Hepatocyte (in vitro differentiated cells): ENCODE data around the gene TMPRSS7. TPM values are rescaled to one million over a fixed set of nuclear protein-coding genes. Genes with fewer than 3 reads are reported as not detected.

Experiments used
- DNase-seq: peaks from one replicate; pipeline ENCODE4 v3.0.0-alpha.2; 2016; ENCODE audit warnings: low spot score
- H2AFZ ChIP-seq: fragments of 200-600 bp; sonication (generic); 2 replicates; pipeline ENCODE4 v1.6.0; 2016; ENCODE audit warnings: antibody characterized with exemption, mild to moderate bottlenecking
- H3K27ac ChIP-seq: fragments of 200-600 bp; sonication (generic); 2 replicates; pipeline ENCODE4 v1.5.1; 2016; ENCODE audit warnings: mild to moderate bottlenecking
- H3K27me3 ChIP-seq: fragments of 200-600 bp; sonication (generic); 2 replicates; pipeline ENCODE4 v1.6.1; 2016
- H3K36me3 ChIP-seq: fragments of 200-600 bp; sonication (generic); replicated peaks from 2 replicates; pipeline ENCODE4 v1.5.1; 2016; ENCODE audit warnings: low read depth; ENCODE audit not compliant: insufficient read depth
- H3K4me1 ChIP-seq: fragments of 200-600 bp; sonication (generic); 2 replicates; pipeline ENCODE4 v1.5.1; 2016; ENCODE audit warnings: mild to moderate bottlenecking, moderate library complexity; ENCODE audit not compliant: insufficient read depth
- H3K4me2 ChIP-seq: fragments of 200-600 bp; sonication (generic); 2 replicates; pipeline ENCODE4 v1.6.0; 2016
- H3K4me3 ChIP-seq: fragments of 200-600 bp; sonication (generic); 2 replicates; pipeline ENCODE4 v1.5.1; 2016; ENCODE audit warnings: mild to moderate bottlenecking
- H3K79me2 ChIP-seq: fragments of 200-600 bp; sonication (generic); 2 replicates; pipeline ENCODE4 v1.6.0; 2017; ENCODE audit warnings: mild to moderate bottlenecking
- H3K9me2 ChIP-seq: fragments of 200-600 bp; sonication (generic); replicated peaks from 2 replicates; pipeline ENCODE4 v1.6.0; 2017; ENCODE audit warnings: mild to moderate bottlenecking; ENCODE audit not compliant: insufficient read depth
- H3K9me3 ChIP-seq: fragments of 200-600 bp; sonication (generic); 2 replicates; pipeline ENCODE4 v1.5.1; 2016; ENCODE audit warnings: low read depth, mild to moderate bottlenecking
- H4K20me1 ChIP-seq: fragments of 200-600 bp; sonication (generic); 2 replicates; pipeline ENCODE4 v1.6.0; 2016; ENCODE audit warnings: mild to moderate bottlenecking; ENCODE audit not compliant: insufficient read depth, poor library complexity, severe bottlenecking
- CTCF ChIP-seq: fragments of 200-600 bp; sonication (generic); IDR thresholded peaks from 2 replicates; pipeline ENCODE4 v1.5.1; 2016; ENCODE audit warnings: antibody characterized with exemption, mild to moderate bottlenecking; ENCODE audit not compliant: poor library complexity
- EZH2 ChIP-seq: fragments of 200-600 bp; sonication (generic); IDR thresholded peaks from 2 replicates; pipeline ENCODE4 v1.6.1; 2016; ENCODE audit warnings: antibody characterized with exemption, mild to moderate bottlenecking, borderline replicate concordance
- EZH2phosphoT487 ChIP-seq: fragments of 200-600 bp; sonication (generic); IDR thresholded peaks from one replicate; pipeline ENCODE4 v1.6.1; 2018; ENCODE audit warnings: antibody characterized with exemption, mild to moderate bottlenecking, low read depth, moderate library complexity; ENCODE audit not compliant: unreplicated experiment, severe bottlenecking
- WGBS: methylation state at CpG from one replicate; pipeline ENCODE4 v1.1.6; 2016; ENCODE audit warnings: low lambda C conversion rate; ENCODE audit errors: missing lambda C conversion rate; 5-methylcytosine and 5-hydroxymethylcytosine counted together
- polyA plus RNA-seq: library from polyadenylated mRNA; unstranded; fragments of >200 nt; fragmentation: Nextera tagmentation; extraction: Ambion mirVana; gene quantifications from 2 replicates; pipeline ENCODE4 v1.2.1, GENCODE V29; 2016
- total RNA-seq: library from RNA; depleted of rRNA; stranded (reverse); fragments of >200 nt; gene quantifications from 2 replicates; pipeline ENCODE4 v1.2.3, GENCODE V29; 2014

The TMPRSS7 gene
- total and polyA plus RNA-seq, 2 experiments from 2014 or later, result 0.06 TPM; not detected in 1

GRCh38 chr3:112038863-112039262 is 4.3 kb downstream of the TMPRSS7 start:
- Histone ChIP-seq H3K27me3 (no peaks in the 10 kb centered on the region), H3K27ac (no peak overlapping the region), H3K36me3 (no peaks in the 10 kb centered on the region), H2AFZ (no peak overlapping the region), H3K4me2 (no peak overlapping the region), H3K9me3 (no peaks in the 10 kb centered on the region), H3K4me3 (no peak overlapping the region), H3K9me2 (no peaks in the 10 kb centered on the region), H3K79me2 (no peaks in the 10 kb centered on the region), H4K20me1 (no peaks in the 10 kb centered on the region), H3K4me1 (no peaks in the 10 kb centered on the region)
- DNase-seq, result no peak
- WGBS, result 72% methylated on average over 3 of the region's 3 CpGs
- TF ChIP-seq EZH2phosphoT487, result no peak
- no peak for TF ChIP-seq EZH2
- TF ChIP-seq CTCF, result no peak

DNA sequence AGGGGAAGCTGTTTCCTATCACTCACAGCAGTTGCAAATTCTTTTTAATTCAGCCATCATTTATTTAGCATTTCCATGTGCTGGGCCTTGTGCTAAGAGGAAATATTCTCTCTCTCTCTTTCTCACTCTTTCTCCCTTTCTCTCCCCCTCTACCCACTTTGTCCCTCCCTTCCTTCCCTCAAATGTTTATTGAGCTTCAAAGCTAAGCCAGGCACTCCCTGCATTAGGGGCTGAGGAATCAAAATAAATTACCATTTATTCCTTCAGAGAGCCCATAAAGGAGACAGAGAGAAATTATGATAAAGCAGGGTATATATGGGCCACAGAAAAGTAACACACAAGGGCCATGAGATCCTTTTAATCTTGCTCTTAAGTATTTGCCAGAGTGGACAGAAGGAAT is 6.8 kb downstream of the TMPRSS7 start:
- no peak overlapping the region for H3K4me2 ChIP-seq
- H3K27ac ChIP-seq, result no peak overlapping the region
- H2AFZ ChIP-seq, result no peak overlapping the region
- no peaks in the 10 kb centered on the region for H3K9me3 ChIP-seq
- H3K4me1 ChIP-seq, result no peaks in the 10 kb centered on the region
- no peaks in the 10 kb centered on the region for H3K9me2 ChIP-seq
- TF ChIP-seq EZH2 (no peak), EZH2phosphoT487 (no peak), CTCF (no peak)
- no peaks in the 10 kb centered on the region for H3K27me3 ChIP-seq
- no peak overlapping the region for H3K4me3 ChIP-seq
- no peaks in the 10 kb centered on the region for H4K20me1 ChIP-seq
- DNase-seq, result no peak
- no peaks in the 10 kb centered on the region for H3K36me3 ChIP-seq
- no peaks in the 10 kb centered on the region for H3K79me2 ChIP-seq

- TF ChIP-seq EZH2 (no peak), CTCF (no peak), EZH2phosphoT487 (no peak)
- Histone ChIP-seq H4K20me1 (no peaks in the 10 kb centered on the region), H3K27ac (peak overlapping the region; percentile 71), H3K36me3 (no peaks in the 10 kb centered on the region), H3K4me1 (no peaks in the 10 kb centered on the region), H3K4me3 (no peak overlapping the region), H3K9me3 (no peaks in the 10 kb centered on the region), H2AFZ (peak overlapping the region; percentile 43), H3K79me2 (no peaks in the 10 kb centered on the region), H3K4me2 (no peak overlapping the region), H3K27me3 (no peaks in the 10 kb centered on the region), H3K9me2 (no peaks in the 10 kb centered on the region)
- 66% methylated on average over 6 of the region's 6 CpGs for WGBS
- peak; percentile 46 for DNase-seq
Measured at GRCh38 chr3:112042842-112043280, 8.3 kb downstream of the TMPRSS7 start.

DNA sequence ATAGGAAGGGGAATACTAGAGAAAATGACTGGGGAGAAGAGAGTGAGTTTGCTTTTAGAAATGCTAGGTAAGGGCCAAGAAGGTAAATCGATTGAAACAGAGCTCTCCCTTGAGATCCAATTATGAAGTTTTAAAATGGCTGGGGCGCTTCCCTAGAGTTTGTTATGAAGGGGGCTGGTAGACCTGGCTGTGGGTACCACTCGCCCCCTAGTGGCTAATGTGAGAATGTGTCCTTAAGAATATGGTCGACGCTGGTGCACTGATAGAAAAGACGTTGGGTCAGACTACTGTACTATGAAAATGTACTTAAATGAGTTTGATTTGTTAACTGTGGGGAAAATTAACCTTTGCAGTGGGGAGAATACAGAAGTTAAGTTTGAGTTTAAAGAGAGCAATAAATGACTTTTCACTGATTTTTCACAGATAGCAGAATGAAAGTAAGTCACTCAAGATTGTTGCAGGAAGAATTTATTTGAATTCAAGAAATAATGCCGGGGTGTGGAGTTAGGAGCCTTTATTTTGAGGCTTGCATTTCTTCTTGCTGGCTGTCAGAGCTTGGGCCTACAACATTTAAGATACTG is 9.2 kb downstream of the TMPRSS7 start:
- no peaks in the 10 kb centered on the region for H3K9me3 ChIP-seq
- peak overlapping the region; percentile 43 for H2AFZ ChIP-seq
- no peaks in the 10 kb centered on the region for H3K27me3 ChIP-seq
- H3K9me2 ChIP-seq, result no peaks in the 10 kb centered on the region
- DNase-seq, result peak; percentile 82
- TF ChIP-seq EZH2, result no peak
- TF ChIP-seq EZH2phosphoT487, result no peak
- peak; percentile 87 for TF ChIP-seq CTCF
- H4K20me1 ChIP-seq, result no peaks in the 10 kb centered on the region
- peak overlapping the region; percentile 47 for H3K4me2 ChIP-seq
- H3K4me1 ChIP-seq, result no peaks in the 10 kb centered on the region
- H3K79me2 ChIP-seq, result no peaks in the 10 kb centered on the region
- H3K4me3 ChIP-seq, result no peak overlapping the region
- 7% methylated on average over 7 of the region's 7 CpGs for WGBS
- no peaks in the 10 kb centered on the region for H3K36me3 ChIP-seq
- H3K27ac ChIP-seq, result peak overlapping the region; percentile 71
